Keratinocyte (primary cell): ENCODE measurements around the gene FNDC3B.

Source experiments
- EZH2 ChIP-seq: IDR thresholded peaks from one replicate; pipeline ENCODE4 v1.6.1; 2012; ENCODE audit warnings: inconsistent platforms, mild to moderate bottlenecking, low read length, moderate library complexity
- TF ChIP-seq, protein P1 (sequence below), 3 experiments: IDR thresholded peaks in 1 of 3; conservative IDR thresholded peaks in 1 of 3; optimal IDR thresholded peaks in 1 of 3; 2 replicates in 2 of 3; 3 replicates in 1 of 3; pipeline versions ENCODE3 to v1.5.1; 2011; ENCODE audit warnings: low read length in 3 of 3, mild to moderate bottlenecking in 3 of 3, moderate library complexity in 2 of 3, control low read depth in 1 of 3, inconsistent platforms in 1 of 3; ENCODE audit not compliant: insufficient read depth in 2 of 3; ENCODE audit errors: extremely low read depth in 1 of 3

DNA sequence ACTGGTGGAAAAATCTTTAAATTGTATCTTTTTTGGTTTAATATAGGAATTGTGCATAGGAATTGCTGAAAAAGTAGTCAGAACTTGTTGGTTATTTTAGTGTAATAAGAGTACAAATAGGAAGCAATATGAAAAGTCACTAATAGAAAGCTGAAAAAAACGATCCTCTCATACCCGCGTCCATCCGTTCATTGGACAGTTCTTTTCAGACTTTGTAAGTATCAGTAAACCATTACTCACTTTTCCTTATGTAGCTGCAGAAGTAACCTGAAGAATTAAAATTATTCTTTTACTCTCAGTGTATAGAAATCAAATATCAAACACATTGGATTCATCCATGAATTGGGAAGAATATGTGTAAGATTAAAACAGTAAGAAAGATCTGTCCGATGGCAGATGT is 4.4 kb downstream of the FNDC3B start:
- TF ChIP-seq, protein P1, sequence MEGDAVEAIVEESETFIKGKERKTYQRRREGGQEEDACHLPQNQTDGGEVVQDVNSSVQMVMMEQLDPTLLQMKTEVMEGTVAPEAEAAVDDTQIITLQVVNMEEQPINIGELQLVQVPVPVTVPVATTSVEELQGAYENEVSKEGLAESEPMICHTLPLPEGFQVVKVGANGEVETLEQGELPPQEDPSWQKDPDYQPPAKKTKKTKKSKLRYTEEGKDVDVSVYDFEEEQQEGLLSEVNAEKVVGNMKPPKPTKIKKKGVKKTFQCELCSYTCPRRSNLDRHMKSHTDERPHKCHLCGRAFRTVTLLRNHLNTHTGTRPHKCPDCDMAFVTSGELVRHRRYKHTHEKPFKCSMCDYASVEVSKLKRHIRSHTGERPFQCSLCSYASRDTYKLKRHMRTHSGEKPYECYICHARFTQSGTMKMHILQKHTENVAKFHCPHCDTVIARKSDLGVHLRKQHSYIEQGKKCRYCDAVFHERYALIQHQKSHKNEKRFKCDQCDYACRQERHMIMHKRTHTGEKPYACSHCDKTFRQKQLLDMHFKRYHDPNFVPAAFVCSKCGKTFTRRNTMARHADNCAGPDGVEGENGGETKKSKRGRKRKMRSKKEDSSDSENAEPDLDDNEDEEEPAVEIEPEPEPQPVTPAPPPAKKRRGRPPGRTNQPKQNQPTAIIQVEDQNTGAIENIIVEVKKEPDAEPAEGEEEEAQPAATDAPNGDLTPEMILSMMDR (optimal IDR thresholded peaks at IDR 0.05 in 1 of 3, IDR thresholded peaks at IDR 0.05 in 1 of 3, conservative IDR thresholded peaks at IDR 0.05 in 1 of 3; ENCODE audit: extremely low read depth in 1 of 3, insufficient read depth in 2 of 3, low read length in 3 of 3): no peak
- TF ChIP-seq EZH2: no peak
